CD8-positive, alpha-beta T cell (primary cell): ENCODE measurements around the gene CHRD. TPM values are rescaled to one million over a fixed set of nuclear protein-coding genes. Genes with fewer than 3 reads are reported as not detected.

ENCODE experiments used
- total RNA-seq, 46 experiments: library from RNA in 2 of 46; stranded (reverse) in 2 of 46; gene quantifications; one replicate each; pipeline ENCODE4 v1.2.3 and lab custom pipeline; 2021 to 2026

Gene CHRD
- total RNA-seq, 2 experiments from 2014 or later = not detected

Other genes with a start within 250 kb of the CHRD start
- gene EIF2B5, start 244.7 kb upstream of the CHRD start, total RNA-seq = 10 to 100 TPM; 52.6 to 61.9 TPM
- 10 to 100 TPM; 23.1 to 23.9 TPM for gene DVL3, start 224.7 kb upstream of the CHRD start, total RNA-seq
- gene AP2M1, start 205.2 kb upstream of the CHRD start, total RNA-seq = 100 to 1,000 TPM; 121 to 123 TPM
- 100 to 1,000 TPM; 192 to 193 TPM for gene ABCF3, start 193.9 kb upstream of the CHRD start, total RNA-seq
- gene VWA5B2, start 150.5 kb upstream of the CHRD start, total RNA-seq = under 1 TPM; 0.28 to 0.65 TPM
- 10 to 100 TPM; 15.7 to 16.4 TPM for gene ALG3, start 131.1 kb upstream of the CHRD start, total RNA-seq
- gene EEF1AKMT4, start 130.4 kb upstream of the CHRD start, total RNA-seq = under 1 TPM in 1 of 2 experiments, not detected in 1; 0.38 TPM
- not detected for gene CAMK2N2, start 118.5 kb upstream of the CHRD start, total RNA-seq
- not detected for gene ECE2, start 104.0 kb upstream of the CHRD start, total RNA-seq
- gene PSMD2, start 80.8 kb upstream of the CHRD start, total RNA-seq = 100 to 1,000 TPM; 168 to 174 TPM
- gene EIF4G1, start 65.4 kb upstream of the CHRD start, total RNA-seq = 100 to 1,000 TPM; 220 to 235 TPM
- gene FAM131A, start 42.5 kb upstream of the CHRD start, total RNA-seq = 10 to 100 TPM in 1 of 2 experiments, 1 to 10 TPM in 1; 9.8 to 11.1 TPM
- 1 to 10 TPM; 2.7 to 3.9 TPM for gene CLCN2, start 18.4 kb upstream of the CHRD start, total RNA-seq
- 10 to 100 TPM; 15.6 to 18.4 TPM for gene POLR2H, start 18.3 kb upstream of the CHRD start, total RNA-seq
- not detected for gene THPO, start 1.8 kb upstream of the CHRD start, total RNA-seq
- not detected for gene EPHB3, start 181.7 kb downstream of the CHRD start, total RNA-seq